ENCODE results near the gene SLC25A25.

Gene SLC25A25

DNA sequence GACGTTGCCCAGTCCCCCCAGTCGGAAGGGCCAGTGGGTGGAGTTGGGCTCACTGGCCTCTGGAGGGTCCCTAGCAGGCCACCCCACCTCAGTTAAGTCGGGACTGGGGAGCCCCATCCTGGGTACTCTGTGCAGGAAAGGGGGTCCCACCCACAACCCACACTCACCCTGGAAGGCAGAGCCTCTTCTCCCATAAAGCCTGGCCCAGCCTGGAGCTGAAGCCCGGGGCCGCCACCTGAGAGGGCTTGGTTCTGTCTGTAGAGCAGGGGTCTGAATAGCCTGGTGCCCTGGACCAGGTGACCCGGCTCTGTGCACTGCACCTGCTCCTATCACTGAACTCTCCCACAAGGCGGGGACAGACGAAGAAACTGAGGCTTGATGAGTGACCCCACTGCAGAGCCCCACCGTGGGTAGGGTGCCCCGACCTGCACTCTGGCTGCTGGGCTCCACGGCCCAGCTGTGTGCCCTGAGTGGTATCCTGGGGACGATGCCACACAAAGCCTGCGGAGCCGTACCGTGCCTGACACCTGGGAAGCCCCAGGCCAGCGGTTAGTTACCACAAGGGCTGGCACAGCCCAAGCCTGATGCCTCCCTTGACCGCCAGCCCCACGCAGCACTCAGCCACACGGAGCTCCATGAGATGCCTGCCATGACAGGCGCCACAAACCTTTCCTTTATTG lies 52.2 kb downstream of the SLC25A25 start:
- H3K36me3 ChIP-seq (ENCODE audit: insufficient read depth, low read length): peaks cover 10% of the 10 kb centered on the region; the same call in 1 of the 2 replicates
- no peak for DNase-seq (ENCODE audit: low read depth, low spot score)
- no peak overlapping the region for H3K9ac ChIP-seq (ENCODE audit: insufficient read length)
- H3K4me3 ChIP-seq: no peak overlapping the region
- no peak overlapping the region for H3K27ac ChIP-seq
- H3K9me3 ChIP-seq (ENCODE audit: low read depth, low read length): no peaks in the 10 kb centered on the region
- TF ChIP-seq EZH2 (IDR thresholded peaks at IDR 0.05): no peak
- peak; percentile 17; the same call in 1 of the 2 replicates for TF ChIP-seq POLR2AphosphoS5 (IDR thresholded peaks at IDR 0.05; ENCODE audit: borderline replicate concordance, low read depth, low read length)

DNA sequence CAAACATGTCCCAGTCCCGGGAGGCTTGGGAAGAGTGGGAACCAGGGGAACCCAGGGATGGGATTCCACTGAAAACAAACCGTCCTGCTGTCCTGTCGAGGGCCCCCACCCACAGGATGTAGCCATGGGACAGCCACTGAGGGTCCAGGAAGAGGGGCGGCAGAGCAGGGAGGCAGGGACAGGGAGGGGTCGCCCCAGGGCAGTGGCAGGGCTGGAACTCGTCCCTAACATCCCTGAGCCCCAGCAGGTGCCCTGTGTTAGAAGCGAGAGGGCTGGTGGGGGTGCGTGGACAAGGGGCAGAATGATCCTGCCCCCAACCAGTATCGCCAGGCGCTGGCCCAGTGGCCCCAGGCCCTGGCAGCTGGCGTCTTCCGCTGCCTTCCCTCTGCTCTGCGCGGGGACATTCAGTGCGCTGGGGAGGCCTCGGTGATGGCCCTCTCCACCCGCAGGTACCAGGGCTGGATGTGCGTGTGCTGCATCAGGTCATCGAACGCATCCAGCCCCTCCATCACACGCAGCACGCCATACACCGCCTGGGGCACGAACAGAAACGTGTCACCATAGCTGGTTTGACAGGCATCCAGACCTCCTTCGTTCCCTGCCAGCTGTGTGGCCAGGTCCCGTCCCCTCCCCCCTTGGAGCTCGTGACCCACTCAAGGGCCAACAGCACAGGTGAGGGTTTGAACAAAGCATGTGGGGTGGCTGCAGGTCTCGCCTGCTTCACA lies 52.9 kb downstream of the SLC25A25 start:
- Histone ChIP-seq H3K27ac (no peak overlapping the region), H3K36me3 (ENCODE audit: insufficient read depth, low read length) (peaks cover 10% of the 10 kb centered on the region; the same call in 1 of the 2 replicates), H3K9ac (ENCODE audit: insufficient read length) (no peak overlapping the region), H3K9me3 (ENCODE audit: low read depth, low read length) (no peaks in the 10 kb centered on the region), H3K4me3 (no peak overlapping the region)
- DNase-seq (ENCODE audit: low read depth, low spot score): no peak
- no peak; the same call in 1 of the 2 replicates for TF ChIP-seq POLR2AphosphoS5 (IDR thresholded peaks at IDR 0.05; ENCODE audit: borderline replicate concordance, low read depth, low read length)
- TF ChIP-seq FOXP2 (optimal IDR thresholded peaks at IDR 0.05; ENCODE audit: control extremely low read depth, extremely low read length, insufficient read depth): no peak
- no peak for TF ChIP-seq EZH2 (IDR thresholded peaks at IDR 0.05)

DNA sequence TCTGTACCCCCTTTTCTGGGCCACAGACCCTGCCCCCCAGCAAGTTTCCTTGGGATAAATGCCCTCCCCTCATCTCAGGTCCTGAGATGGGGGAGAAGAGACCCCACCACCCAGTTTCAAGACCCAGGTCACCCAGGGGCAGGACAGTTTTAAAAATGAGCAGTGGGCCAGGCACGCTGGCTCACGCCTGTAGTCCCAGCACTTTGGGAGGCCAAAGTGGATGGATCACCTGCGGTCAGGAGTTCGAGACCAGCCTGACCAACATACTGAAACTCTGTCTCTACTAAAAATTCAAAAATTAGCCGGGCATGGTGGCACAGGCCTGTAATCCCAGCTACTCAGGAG lies 53.4 kb downstream of the SLC25A25 start:
- Histone ChIP-seq H3K36me3 (ENCODE audit: insufficient read depth, low read length) (peaks cover 10% of the 10 kb centered on the region; the same call in 1 of the 2 replicates), H3K27ac (no peak overlapping the region), H3K9ac (ENCODE audit: insufficient read length) (no peak overlapping the region), H3K4me3 (no peak overlapping the region), H3K9me3 (ENCODE audit: low read depth, low read length) (no peaks in the 10 kb centered on the region)
- TF ChIP-seq FOXP2 (optimal IDR thresholded peaks at IDR 0.05; ENCODE audit: control extremely low read depth, extremely low read length, insufficient read depth) (no peak), EZH2 (IDR thresholded peaks at IDR 0.05) (no peak), POLR2AphosphoS5 (IDR thresholded peaks at IDR 0.05; ENCODE audit: borderline replicate concordance, low read depth, low read length) (no peak)
- no peak for DNase-seq (ENCODE audit: low read depth, low spot score)

DNA sequence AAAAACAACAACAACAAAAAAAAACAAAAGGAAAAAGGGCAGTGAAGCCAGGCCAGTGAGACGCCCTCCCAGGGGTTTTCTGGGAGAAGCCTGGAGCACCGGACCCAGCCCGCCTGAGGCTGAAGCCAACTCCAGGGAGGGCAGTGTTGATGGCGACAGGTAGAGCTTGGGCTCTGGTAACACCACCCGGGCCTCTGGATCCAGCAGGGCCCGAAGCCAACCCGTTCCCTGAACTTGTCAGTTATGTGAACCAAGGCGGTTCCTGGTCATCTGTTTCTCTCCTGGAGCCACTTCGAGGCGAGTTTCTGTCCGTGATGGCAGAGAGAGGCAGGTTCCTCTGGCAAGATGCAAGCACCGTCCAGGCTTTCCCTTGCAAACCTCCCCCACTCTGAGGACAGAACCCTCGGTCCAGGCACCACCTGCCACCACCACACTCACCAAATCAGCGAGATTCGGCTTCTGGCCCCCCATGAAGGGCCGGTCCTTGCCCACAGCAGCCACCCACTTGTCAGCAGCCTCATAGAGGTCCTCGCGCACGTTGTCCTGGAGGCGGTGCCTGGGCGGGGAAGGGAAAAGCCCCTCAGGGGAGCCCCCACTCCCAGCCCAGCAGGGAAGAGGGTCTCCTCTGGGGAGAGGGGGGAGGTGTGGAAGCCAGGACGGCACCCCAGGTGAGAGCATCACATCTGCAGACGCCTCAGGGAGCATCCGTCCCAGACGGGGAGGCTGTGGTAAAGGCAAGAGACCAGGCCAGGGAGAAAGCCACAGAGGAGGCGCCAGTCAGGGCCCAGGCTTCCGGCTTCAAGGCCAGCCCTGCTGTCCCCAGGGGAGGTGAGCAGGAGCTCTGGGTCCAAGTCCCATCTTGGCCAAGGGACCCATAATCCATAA lies 54.1 kb downstream of the SLC25A25 start:
- Histone ChIP-seq H3K9ac (ENCODE audit: insufficient read length) (no peak overlapping the region), H3K27ac (no peak overlapping the region), H3K36me3 (ENCODE audit: insufficient read depth, low read length) (peaks cover 10% of the 10 kb centered on the region; the same call in 1 of the 2 replicates), H3K4me3 (no peak overlapping the region), H3K9me3 (ENCODE audit: low read depth, low read length) (no peaks in the 10 kb centered on the region)
- no peak for DNase-seq (ENCODE audit: low read depth, low spot score)
- TF ChIP-seq FOXP2 (optimal IDR thresholded peaks at IDR 0.05; ENCODE audit: control extremely low read depth, extremely low read length, insufficient read depth): no peak
- TF ChIP-seq POLR2AphosphoS5 (IDR thresholded peaks at IDR 0.05; ENCODE audit: borderline replicate concordance, low read depth, low read length): no peak
- no peak for TF ChIP-seq EZH2 (IDR thresholded peaks at IDR 0.05)

DNA sequence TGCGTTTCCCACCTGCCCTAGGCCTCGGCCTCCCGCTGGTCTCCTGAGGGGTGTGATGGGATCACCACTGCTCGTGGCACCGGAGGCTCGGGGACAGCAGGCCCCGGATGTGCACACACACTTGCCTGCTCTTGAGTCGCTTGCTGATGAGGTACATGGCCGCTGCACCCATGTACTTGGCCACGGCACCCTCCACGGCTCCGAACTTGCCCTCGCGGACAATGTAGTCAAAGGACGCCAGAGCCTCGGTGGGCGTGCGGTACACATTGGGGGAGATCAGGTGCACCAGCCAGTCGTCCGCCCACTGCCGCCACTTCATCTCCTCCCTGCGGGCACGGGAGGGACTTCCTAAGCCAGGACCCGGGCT lies 54.8 kb downstream of the SLC25A25 start:
- TF ChIP-seq FOXP2 (optimal IDR thresholded peaks at IDR 0.05; ENCODE audit: control extremely low read depth, extremely low read length, insufficient read depth): no peak
- no peak for TF ChIP-seq POLR2AphosphoS5 (IDR thresholded peaks at IDR 0.05; ENCODE audit: borderline replicate concordance, low read depth, low read length)
- TF ChIP-seq EZH2 (IDR thresholded peaks at IDR 0.05): no peak
- no peak overlapping the region for H3K9ac ChIP-seq (ENCODE audit: insufficient read length)
- no peak for DNase-seq (ENCODE audit: low read depth, low spot score)
- no peak overlapping the region for H3K27ac ChIP-seq
- H3K36me3 ChIP-seq (ENCODE audit: insufficient read depth, low read length): peaks cover 10% of the 10 kb centered on the region; the same call in 1 of the 2 replicates
- H3K4me3 ChIP-seq: no peak overlapping the region
- H3K9me3 ChIP-seq (ENCODE audit: low read depth, low read length): no peaks in the 10 kb centered on the region

DNA sequence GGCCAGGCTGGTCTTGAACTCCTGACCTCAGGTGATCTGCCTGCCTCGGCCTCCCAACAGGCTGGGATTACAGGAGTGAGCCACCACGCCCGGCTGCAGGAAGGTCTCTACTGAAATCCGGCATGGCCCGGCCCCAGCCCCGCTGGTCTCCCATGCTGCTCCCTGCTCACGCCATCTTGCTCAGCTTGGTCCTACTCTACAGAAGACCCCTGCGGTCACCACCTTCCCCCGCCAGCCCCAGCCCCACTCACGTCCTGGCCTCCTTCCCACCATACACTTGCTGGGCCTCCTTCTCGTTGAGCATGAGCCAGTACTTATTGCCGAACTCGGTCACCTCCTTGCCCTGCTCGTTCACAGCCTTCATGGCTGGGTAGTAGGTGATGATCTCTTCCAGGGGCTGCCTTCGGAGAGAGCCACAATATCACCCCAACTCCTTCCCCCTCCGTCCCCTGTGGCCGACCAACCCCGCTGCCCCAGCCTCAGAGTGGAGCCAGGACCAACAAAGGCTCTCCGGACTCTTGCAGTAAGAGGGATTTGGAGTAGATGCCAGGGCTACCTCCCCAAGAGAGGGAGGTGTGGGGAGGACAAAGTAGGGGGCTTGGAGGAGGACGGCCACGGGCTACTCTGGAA lies 55.5 kb downstream of the SLC25A25 start:
- H3K4me3 ChIP-seq: no peak overlapping the region
- no peak for DNase-seq (ENCODE audit: low read depth, low spot score)
- no peak overlapping the region for H3K27ac ChIP-seq
- peaks cover 10% of the 10 kb centered on the region; the same call in 1 of the 2 replicates for H3K36me3 ChIP-seq (ENCODE audit: insufficient read depth, low read length)
- TF ChIP-seq EZH2 (IDR thresholded peaks at IDR 0.05) (no peak), FOXP2 (optimal IDR thresholded peaks at IDR 0.05; ENCODE audit: control extremely low read depth, extremely low read length, insufficient read depth) (no peak), POLR2AphosphoS5 (IDR thresholded peaks at IDR 0.05; ENCODE audit: borderline replicate concordance, low read depth, low read length) (no peak)
- no peaks in the 10 kb centered on the region for H3K9me3 ChIP-seq (ENCODE audit: low read depth, low read length)
- no peak overlapping the region for H3K9ac ChIP-seq (ENCODE audit: insufficient read length)

DNA sequence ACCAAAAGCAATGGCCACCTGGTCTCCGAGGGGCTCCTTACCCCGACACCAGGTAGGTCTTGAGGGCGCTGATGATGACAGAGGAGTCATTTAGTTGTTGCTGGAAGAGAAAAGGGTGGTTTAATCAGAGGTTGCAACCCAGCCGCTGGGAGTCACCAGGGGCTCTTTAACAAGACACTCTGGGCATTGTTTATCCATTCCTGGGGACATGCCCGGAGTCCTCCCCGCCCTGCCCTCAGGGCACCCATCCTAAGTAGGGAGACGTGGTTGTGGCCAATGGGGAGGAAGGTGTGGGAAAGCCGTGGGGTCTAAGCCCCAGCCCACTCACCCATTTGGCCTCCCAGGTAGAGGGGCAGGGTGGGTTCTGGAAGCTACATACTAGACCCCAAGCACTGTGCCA lies 56.4 kb downstream of the SLC25A25 start:
- no peaks in the 10 kb centered on the region for H3K9me3 ChIP-seq (ENCODE audit: low read depth, low read length)
- no peak overlapping the region for H3K9ac ChIP-seq (ENCODE audit: insufficient read length)
- H3K36me3 ChIP-seq (ENCODE audit: insufficient read depth, low read length): peaks cover 10% of the 10 kb centered on the region; the same call in 1 of the 2 replicates
- H3K4me3 ChIP-seq: no peak overlapping the region
- DNase-seq (ENCODE audit: low read depth, low spot score): no peak
- TF ChIP-seq FOXP2 (optimal IDR thresholded peaks at IDR 0.05; ENCODE audit: control extremely low read depth, extremely low read length, insufficient read depth) (no peak), POLR2AphosphoS5 (IDR thresholded peaks at IDR 0.05; ENCODE audit: borderline replicate concordance, low read depth, low read length) (no peak), EZH2 (IDR thresholded peaks at IDR 0.05) (no peak)
- no peak overlapping the region for H3K27ac ChIP-seq
